NCI-H2081 (cell line): Measurements from ENCODE around the gene DHX8.

Experiments
- DNase-seq, 2 experiments: peaks; one replicate each; lab custom pipeline; 2025; lab: John Stamatoyannopoulos, UW

DHX8 gene

DNA sequence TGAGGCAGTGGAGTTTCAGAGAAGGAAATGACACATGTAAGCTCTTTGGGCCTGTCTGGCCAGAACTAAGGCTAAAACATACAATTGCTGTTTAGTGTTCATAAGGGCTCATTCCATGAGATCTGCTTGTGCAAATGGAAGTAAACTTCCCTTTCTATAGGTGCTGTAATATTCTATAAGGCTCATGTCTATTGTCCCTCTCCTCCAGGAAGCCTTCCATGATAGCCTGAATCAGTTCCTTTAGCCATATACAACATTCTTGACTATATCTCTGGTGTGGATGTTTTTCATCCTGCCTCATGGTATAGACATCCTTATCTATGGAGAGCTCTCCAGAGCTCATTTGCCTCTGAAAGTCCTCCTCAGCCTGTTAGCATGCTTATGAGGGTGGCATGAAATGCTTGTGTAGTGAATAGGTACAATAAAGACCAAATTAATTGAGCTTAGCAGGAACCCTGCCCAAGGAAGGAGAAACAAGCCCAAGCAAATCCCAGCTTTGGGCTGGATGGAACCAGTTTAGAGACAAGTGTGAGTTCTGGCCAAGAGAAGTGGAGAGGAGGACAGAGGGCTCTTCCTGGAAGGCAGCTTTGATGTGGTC is 64.0 kb downstream of the DHX8 start:
- no peak for DNase-seq

DNA sequence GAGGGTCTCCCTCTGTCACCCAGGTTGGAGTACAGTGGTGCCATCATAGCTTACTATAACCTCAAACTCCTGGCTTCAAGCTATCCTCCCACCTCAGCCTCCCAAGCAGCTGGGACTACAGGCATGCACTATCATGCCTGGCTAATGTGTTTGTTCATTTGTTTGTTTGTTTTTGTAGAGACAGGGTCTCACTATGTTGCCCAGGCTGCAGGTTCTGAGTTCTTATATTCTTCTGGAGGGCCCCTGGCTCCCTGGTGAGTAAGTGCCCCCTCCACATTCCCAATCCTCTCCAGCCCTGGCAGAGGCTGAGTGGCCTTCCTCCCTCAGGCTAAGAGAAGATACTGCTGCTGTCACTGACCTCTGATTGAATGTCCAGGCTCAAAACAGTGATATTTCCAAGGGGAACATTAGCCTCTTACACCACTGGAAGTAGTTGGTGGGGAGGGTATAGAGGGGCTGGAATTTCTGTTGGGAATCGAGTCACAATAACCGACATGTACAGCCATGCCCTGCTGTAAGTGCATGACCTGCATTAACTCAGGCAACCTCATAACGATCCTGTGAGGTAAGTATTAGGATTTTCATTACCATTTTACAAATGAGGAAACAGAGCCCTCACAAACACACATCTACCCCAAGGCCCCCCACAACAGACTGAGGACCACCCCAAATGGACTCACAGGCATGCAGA is 65.1 kb downstream of the DHX8 start:
- DNase-seq = no peak

DNA sequence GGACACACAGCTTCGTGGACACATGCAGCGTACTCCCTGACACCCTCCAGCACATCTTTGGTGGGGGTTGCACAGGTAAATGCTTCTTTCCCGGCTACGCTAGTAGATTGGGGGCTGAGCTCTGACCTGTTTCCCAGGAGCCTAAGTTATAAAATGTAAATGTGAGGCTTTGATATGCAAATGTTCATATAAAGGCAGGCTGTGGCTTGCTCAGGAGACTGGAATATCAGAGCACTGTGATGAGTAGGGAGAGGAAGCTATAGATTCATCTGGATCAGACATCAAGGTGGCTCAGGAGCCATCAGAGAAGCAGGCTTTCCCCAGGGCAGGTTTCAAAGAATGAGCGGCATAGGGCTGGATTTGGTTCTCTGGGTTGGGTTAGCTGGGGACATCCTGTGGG is 65.7 kb downstream of the DHX8 start:
- no peak for DNase-seq

DNA sequence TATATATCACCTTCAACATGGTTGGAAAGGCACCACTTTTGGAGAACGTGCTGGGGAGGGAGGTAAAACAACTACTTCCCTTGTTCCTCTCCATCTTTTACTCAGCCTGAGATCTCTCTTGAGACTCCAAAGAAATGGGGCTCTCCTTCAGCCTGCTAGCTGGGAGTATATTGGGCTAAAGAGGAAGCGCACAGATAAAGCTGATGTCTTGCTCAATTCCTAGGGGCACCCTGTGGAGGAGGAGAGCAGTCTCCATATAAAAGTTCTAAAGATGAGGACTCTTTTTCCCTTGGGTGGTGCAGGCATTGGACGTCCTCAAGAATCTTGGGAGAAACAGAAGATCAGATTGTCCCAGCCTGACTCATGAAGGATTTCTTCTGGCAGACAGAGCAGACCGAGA is 67.0 kb downstream of the DHX8 start:
- no peak for DNase-seq

DNA sequence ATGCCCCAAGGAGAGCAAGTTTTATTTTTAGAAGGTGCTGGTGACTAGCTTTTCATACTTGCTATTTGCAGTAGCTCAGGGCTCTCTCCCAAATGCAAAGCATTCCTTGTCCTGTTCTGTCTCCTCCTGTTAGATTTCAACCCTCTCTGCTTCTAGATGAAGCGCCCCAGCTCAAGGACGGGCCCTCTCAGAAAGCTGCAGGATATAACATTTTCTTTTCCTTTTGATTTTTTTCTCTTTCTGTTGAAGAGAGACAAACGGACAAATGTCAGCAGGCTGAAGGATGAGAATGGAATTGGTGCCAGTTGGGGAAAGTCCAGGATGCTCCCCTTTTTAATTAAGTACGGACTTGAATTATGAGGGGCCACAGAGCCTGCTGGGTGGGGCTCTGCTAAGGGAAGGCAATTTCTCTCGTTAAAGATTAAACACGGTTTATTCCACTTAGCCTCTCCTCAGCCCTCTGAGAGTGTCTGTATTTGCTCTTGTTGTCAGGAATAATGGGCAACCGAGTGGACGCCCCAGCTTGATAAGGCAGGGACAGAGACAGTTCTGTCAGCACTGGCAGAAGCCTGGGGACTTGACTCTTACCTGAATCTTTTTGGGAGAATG is 68.6 kb downstream of the DHX8 start:
- no peak for DNase-seq

DNA sequence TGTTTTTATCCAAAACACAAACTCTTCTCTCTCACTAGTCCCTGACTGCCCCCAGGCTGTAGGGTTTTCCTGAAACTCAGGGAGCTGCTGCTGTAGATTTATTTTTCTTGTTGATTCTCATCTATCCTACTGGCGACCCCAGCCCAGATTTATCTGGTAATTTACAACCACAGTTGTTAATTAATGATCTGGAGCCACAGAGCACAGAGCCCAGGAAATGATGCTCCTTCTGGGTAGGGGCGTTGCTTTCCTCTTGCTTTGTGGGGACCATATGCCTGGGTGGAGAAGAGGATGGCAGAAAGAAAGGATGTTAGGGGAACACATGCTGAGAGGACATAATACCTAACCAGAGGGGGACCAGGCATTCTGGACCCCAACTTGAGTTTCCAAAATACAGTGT is 69.8 kb downstream of the DHX8 start:
- DNase-seq = no peak

DNA sequence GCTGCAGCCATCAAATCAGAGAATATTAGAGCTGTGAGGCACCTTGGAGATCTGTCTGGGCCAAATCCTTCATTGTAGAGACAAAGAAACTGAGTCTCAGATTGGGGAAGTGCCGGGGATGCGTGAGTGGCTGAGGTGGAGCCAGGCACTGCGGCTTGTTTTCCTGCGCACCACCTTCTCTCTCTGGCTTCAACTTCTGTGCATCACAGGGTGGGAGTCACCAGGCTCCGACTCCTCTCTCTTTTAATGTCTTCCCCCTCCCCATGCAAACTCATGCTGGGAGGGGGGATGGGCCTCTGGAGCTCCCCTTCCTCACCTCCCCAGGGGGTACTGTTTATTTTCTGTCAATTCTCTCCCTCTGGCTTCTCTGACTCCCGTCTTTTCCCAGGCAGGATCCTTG is 71.1 kb downstream of the DHX8 start:
- no peak for DNase-seq

DNA sequence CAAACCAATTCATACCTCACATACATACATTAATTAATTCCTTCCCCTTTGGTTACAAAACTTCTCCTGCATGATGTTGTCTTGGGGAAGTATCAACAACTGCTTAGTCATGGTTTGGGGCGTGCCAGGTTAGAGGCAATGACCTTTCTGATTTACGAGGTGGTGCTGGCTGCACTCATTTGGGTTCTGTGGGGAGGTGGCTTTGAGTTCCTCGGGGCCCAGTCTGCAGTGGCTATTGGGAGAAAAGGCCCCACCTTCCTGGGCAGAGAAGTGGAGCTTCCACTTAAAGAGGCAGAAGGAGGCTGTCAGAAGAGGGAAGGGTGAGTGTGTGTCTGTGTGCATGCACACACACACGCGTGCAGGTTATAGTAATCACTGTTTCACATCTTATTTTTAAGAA is 72.5 kb downstream of the DHX8 start:
- no peak for DNase-seq

DNA sequence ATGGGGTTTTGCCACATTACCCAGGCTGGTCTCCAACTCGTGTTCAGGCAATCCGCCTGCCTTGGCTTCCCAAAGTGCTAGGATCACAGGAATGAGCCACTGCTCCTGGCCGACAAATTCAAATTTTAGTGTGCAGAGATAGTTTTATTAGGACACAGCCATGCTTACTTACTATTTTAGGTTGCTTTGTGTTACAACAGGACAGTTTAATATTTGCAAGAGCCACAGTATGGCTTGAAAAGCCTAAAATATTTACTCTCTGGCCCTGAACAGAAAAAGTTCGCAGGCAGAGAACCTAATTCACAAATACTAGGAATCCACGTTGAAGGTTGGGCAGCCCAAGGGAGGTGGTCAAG is 75.0 kb downstream of the DHX8 start:
- DNase-seq = no peak

DNA sequence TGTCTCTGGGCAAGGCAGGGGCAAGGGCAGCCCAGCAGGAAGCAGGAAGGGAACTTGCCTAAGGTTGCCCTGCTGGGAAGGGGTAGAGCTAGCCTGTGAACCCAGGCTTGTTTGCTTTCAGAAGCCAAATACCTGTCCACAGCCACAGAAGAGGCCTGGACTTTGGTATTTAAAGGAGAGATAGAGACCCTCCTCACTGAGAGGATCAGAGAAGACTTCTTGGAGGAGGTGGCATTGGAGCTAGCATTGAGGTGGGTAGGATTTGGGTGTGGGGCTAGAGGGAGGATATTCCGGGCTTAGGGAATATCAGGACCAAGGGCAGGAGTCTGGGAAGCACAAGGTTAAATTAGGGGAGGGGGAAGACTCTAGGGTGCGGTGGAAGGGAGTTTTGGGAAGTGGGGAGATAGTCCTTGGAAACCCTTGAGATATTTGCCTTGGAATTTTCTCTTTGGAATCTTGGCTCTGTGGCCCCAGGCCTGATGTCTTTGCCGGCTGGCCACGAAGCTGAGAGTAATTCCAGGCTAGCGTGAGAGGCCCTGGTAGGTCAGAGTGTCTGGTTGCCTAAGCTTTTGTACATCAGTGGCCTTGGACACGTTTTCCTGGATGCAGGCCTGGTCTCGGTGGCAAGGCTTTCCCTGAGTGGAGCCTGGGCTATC is 75.5 kb downstream of the DHX8 start:
- DNase-seq = no peak

DNA sequence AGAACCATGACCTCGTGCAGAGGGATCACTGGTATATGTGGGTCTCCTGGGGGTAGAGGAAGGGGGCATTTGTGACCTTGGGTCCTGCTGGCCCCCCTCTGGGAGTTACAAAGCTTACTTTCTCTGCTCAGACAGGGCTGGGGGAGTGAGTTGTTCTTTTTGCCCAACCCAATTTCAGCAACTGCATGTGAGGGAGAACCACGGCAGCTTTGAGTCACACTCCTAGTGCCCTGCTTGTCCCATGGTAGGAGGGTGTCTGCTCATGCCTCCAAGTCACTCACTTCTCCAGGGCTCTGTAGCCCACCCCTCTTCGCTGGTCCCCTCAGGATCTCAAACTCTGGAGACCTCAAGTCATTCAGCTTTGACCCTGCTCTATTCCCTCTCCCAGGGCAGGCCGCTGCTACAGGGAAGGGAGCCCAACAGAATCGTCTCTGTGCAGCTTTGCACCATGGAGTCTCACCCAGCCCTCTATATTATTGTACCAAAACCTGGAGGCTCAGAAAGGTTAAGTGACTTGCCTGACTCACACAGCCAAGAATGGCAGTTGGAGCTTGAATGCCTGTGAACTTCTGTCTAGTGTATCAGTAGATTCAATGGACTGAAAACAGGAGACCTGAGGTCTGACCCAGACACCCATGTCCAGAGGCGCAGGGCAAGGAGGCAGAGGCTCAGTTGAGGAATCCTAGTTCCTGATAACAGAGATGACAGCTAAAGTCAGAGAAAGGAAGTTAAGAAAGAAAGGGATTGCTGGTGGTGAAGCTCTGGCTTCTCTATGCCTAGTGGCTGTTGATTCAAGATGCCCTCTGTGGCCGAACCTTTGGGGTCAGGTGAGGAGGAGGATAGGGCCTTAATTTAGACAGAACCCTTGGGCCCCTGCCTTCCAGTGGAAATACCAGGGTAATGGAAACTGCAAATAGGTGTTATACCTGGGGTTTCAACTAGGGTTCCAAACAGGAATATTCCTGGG is 77.0 kb downstream of the DHX8 start:
- no peak for DNase-seq

DNA sequence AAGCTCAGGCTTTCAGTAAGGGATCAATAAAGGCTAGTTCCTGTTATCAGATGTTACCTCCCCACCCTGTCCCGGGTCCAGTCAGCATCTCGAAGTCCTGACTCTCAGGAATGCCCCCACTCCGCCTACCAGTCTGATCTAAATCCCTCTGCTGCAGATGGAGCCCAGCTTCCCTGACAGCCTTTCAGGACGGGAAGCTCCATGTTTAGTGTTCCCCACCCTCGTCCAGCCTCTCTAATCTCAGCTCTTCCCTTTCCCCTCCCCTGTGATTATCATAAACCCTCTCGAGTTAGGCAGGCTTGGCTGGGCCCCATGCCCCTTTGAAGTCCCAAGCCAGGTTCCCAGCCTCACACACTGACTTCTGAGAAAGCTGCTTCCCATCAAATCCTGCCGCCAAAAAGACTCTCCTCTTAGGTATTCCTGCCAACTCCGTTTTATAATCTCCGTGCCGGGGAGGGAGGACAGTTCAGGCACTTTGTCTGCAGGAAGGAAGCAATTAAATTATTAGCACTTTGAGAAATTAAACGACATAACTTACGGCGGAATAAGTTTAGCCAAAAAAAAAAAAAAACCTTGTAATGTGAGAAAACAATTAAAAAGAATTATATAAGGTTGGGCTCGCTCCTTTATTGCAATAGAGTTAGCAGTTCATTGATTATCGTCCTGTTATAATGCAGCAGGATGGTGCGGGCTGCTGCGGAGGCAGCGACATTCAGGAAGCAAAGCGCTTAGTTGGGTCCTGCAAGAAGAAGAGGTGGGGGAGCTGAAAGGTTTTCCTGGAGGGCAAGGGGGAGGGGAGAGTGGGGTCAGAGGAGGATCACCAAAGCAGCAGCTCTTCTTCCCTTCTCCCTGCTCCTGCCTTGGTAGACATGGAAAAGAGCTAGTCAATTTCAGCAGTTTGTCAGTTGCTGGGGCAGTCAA is 79.2 kb downstream of the DHX8 start:
- DNase-seq = no peak

DNA sequence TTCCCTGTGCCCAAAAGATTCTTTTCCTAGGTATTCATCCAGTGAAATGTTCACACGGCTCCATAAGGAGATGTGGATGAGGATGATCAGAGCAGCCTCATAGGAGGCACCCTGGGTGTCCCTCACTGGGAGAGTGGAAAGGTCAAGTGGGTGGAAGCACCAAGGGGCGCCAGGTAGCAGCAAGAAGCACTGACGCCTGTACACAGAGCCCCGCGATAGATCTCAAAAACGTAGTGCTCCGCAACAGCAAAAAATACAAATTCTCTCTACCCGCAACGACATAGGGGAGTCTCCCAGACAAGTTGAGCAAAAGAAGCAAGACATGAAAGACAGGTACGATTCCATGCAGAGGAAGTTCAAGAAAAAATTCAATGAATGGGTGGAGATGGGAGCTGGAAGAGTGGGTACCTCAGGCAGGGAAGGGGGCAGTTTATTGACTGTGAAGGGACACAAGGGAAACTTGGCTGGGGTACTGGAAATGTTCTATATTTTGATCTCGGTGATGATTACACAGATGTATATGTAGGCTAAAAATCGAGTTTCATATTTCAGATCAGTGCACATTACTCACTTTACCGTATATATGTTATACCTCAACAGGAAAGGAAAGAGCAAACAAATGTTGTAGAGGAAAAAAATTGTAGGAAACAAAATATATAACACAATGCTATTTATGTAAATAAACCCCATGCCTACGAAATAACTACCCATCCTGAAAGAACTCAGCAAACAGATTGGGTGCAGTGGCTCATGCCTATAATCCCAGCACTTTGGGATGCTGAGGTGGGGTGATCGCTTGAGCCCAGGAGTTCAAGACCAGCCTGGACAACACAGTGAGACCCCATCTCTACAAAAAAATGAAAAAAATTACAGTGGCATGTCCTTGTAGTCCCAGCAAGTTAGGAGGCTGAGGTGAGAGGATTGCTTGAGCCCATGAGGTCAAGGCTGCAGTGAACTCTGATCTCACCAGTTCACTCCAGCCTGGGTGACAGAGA is 80.1 kb downstream of the DHX8 start:
- no peak for DNase-seq

DNA sequence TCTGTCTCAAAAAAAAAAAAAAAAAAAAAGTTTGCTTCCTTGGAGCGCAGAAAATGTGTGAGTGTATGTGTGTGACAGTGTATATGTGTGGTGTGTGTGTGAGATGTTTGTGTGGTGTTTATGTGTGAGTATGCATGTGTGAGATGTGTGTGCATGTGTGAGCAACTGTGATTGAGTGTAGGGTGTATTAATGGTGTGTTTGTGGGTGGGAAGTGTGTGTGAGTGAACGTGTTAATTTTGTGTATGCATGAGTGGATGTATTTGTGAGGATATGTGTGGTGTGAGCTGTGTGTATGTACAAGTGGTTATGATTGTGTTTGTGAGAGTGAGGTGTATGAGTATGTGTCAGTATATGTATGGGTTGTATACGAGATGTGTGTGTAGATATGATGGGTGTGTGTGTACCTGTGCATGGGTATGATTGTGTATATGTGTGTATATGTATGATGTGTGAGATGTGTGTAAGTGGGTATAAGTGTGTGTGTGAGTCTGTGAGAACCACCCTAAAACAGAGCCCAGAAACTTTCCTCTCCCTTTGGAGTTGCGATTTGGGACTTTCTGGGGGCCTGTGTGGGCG is 84.8 kb downstream of the DHX8 start:
- no peak for DNase-seq

DNA sequence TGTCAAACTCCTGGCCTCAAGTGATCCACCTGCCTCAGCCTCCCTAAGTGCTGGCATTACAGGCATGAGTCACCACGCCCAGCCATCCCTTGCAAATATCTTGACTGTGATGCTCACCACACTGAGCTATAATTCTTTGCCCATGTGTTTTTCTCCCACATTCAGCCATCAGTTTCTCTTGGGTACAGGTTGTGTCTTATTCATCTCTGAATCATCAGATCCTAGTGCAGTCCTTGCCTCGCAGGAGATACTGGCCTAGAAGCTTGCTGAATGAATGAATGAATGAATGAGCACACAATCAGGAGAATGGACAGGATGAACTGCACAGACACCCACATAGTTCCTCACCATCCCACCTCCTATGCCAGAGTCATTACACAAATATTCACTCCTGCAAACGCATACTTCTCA is 86.7 kb downstream of the DHX8 start:
- no peak for DNase-seq

DNA sequence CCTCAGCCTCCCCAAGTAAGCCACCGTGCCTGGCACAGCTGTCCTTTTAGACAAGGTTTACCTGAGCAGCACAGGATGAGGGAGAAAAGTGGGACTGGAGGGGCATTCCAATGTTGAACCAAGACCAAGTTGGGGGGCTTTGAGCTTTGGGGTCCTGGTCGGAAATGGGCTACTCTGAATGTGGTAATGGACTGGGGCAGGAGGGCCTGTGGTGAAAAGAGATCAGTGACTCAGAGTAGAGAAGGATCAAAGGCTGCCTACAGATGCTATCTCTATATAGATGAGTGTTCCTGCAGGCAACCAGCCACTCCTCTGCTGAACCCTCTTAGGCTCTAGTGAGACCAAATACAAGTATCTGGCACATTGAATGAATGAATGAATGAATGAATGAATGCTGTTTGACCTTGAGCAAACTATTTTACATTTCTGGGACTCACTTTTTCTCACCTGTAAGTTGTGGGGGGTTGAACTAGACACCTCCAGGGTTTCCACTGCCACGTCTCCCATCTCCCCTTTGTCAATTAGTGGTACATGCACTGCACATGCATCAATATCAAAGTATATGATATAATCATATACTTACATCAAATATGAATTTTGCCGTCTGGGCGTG is 88.7 kb downstream of the DHX8 start:
- DNase-seq = no peak

DNA sequence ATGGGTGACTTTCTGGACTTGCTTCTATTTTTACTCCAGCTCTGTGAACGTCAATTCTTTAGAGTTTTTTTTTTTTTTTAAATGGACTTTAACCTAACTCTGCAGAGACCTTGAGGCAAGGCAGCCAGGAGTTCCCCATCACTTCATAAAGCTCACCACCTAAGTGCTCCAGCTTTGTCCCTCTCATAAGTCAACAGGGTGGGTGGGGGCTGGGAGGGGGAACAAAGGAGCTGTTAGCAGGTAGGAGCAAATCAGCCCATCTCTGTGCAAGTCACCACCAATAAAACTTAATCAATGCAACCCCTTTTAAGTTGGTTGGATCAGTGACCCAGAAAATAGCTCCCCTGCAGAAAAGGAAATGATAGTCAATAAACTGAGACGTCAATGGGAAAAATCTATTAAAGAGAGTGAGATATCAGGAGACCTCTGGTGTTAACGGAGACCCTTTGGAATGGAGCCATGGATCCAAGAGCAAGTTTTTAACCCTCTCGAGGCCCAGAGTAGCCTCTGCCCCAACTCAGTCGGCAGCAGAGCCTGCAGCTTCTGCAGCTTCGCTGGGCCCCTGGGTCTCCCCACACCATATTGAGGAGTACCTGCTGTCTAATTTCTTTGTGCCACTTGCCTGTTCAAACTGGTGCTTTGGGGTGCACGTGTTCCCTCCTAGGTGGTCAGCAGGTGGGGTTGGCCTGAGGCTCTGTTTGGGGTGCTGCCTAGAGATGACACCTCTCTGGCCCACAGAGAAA is 90.0 kb downstream of the DHX8 start:
- no peak for DNase-seq

DNA sequence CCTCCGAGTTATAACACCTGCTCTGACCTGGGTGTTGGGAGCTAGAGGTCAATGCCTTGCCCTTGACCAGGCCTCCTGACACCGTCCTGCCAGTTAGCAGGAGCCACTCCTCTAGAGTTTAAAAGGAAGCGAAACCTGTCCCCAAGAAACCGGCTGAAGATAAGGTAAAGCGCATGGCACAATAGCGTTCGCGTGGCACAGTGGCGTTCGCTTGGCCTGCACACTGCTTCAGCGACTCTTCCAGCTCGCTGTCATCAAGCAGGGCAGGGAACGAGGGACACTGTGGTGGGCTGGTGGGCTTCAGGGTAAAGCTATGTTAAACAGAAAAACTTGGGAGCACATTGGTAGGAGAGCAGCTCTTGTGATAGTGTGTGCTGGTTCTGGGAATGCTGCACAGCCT is 90.6 kb downstream of the DHX8 start:
- DNase-seq = no peak
